NCI-H82 treated with DMSO at 0.1 percent for 48 hours (cell line): ENCODE results near the gene MAT2B.

Experiments
- DNase-seq: peaks from one replicate; lab custom pipeline; 2025; ENCODE audit not compliant: unreplicated experiment; lab: John Stamatoyannopoulos, UW

Gene MAT2B

DNA sequence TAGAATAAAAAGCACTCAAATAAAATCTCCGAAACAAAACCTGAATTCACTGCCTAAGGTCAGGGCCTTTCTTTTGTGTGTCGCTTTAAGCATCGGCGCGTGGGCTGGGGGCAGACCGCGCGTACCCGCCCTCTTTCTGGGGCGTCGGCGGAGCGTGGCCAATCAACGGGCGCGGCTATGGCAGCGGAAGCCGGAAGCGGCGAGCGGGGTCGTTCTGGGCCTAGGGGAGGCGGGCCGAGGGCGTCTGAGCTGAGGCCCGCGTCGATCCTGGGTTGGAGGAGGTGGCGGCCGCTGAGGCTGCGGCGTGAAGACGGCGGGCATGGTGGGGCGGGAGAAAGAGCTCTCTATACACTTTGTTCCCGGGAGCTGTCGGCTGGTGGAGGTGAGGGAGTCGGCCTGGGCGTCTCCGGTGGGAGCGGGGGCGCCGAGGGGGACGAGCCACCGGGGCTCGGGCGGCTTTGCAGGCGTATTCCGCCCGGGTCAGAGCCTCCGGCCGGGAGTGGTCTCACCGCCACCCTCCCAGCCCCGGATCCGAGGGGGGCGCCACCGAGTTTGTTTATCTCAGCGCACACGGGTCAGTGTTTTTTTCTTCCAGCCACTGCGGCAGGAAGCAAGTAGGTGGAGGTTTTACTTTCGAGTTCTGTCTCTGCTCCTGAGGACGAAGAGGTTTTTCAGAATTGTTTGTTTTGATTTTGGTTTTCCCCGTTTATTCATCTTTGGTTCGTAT is at the start of gene MAT2B:
Gene MAT2B, plus strand, starts transcription at position 252 of the 727 bp plus-strand sequence. Its CDS starts 68 bp downstream, at position 320.
- peak; percentile 80 for DNase-seq

DNA sequence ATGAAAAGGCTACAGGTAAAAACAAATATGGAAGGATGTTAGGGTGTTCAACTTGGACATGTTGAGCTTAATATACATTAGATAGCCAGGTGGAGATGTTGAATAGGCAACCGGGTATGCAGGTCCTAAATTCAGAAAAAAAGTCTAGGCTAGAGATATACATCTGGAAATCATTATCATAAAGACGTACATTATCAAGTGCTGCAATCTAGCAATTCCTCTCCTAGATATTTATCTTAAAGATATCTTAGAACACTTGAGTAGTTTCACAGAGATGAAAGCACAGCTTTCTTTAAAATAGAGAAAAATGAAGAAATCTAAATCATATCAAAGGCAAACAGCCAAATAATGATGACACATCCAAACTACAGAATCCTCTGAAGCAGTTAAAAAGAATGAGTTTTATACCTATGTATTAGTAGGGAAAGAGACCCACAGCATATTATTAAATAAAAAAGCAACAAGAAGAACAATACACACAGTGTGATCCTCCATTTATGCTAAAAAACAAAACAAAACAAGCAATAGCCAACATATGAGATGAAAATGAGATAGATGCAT is 49.3 kb upstream of the MAT2B start:
- DNase-seq, result no peak

DNA sequence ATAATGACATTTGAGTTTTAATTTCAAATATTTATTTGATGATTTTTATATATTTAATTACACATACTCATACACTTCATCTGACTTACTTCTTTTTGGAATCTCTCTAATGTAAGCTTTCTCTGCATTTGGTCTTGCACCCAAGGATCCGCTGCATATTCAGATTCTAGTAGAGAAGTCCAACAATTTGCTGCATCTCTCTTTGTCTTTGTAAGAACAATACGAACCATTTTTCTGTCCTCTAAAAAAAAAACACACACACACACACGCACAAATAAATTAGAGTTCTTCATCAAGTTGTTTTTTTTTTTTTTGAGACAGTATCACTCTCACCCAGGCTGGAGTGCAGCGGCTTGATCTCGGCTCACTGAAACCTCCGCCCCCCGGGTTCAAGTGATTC is 48.6 kb upstream of the MAT2B start:
- no peak for DNase-seq

DNA sequence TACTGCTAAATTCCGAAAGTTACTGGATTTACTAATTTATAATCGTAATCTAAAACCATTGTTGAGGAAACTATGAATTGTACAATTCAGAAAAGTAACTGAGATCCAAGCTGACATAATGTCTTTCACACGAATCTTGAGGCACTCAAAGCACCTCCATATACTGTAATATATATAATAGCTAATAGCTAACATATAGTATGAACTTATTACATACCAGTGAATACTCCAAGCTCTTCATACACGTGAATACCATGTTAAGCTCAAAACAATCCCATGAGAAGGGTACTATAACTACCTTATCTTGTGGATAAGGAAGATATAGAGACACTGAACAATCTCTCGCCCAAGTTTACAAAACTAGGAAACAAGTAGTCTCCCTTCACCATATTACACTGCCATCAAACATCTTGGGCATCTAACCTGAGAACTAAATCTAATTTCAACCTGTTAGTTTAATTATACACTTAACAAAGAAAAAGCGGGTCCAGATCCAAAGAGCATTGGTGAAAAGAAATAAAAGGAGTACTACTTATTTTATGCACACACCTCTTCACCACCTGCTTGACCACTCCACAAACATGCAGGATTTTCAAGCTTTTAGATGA is 46.5 kb upstream of the MAT2B start:
- no peak for DNase-seq

DNA sequence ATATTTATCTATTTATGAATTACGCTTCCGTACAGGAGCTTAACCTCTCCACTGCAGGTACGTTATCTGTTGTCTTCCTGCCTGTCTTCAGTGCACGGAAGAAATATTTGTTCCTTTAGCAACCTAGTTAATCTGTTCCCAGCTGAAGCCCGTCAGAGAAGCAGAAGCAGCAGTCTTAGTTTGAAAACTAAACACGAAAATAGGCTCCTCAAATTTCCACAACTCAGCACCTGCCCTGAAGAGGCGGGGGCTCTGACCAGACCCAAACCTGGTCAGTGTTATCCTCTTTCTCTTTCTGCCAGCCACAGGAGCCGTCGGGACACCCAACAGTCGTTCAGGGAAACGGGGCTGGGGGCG is 46.0 kb upstream of the MAT2B start:
- DNase-seq, result no peak

DNA sequence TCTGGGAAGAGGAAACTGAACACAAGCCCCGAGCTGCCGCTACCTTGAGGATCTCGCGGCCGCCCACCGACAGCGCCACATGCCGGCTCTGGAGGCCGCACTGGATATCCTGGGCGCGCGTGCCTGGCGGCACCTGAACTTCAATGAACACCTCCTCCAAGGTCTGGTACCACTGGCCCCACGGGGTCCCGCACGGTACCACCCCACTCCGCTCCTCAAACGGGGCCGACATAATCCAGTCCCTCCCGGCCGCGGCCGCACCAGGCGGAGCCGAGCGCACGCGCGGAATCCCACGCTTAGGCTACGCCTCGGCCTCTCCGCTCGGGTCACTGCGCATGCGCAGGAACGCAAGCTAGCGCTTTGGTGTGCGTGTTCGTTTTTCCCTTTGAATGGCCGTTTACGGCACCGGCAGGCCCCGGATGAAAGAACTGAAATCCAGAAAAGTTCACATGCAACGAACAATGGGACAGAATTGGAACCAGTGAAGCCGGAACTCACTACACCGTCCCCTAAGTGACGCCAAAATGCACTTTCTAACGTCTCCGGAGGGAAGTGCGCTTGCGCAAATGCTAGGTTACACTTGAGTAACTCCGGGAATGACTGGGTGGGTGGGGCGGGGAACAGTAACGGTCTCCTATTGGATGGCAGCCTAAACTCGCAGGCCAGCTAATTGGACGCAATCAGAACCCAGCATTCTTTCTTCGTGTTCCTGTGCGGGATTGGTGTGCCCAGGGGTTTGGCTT is 45.4 kb upstream of the MAT2B start, which contains the start of gene NUDCD2:
Gene NUDCD2, minus strand, starts transcription at position 284 of the 743 bp plus-strand sequence. Its CDS starts 52 bp downstream, at position 232.
- DNase-seq, result peak; percentile 91

DNA sequence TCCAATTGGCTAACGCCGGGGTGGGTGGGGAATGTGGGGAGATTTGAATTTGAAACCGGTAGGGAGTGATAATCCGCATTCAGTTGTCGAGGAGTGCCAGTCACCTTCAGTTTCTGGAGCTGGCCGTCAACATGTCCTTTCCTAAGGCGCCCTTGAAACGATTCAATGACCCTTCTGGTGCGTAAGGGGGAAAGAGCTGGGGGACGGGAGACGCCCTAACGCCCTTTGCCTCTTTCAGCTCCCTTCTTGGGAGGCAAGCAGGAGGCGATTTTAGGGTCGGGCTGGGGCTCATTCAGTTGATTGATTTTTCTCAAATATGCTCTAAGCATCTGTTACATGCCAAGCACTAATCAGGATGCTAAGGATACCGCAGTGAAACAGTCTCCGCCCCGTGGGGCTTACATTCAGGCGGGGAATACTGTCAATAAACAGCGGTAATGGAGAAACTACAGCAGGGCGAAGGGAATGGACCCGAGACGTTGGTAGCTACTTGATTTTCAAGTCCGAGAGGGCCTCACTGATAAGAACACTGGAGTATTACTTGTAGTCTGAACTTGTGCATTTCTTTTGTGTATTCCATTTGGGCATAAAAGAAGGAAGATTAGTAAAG is 44.8 kb upstream of the MAT2B start, which contains the start of gene HMMR:
Gene HMMR, plus strand, starts transcription at position 71 of the 610 bp plus-strand sequence. Its CDS starts 61 bp downstream, at position 132.
- peak; percentile 49 for DNase-seq

DNA sequence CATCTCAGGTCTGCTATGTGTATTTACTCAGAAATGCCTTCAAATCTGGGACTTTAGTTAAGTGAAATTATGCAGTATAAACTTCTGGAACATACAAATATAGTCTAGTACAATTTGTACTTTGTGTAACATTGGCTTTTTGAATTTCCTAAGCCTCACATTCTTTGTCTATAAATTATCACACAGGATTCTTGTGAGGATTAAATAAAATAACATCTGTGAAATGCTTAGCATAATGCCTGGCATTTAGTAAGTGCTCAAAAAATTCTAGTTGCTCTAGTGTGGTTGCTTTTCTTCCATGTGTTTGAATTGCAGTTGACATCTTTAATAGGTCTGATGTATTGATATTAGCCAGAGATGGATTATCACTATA is 42.4 kb upstream of the MAT2B start:
- no peak for DNase-seq

DNA sequence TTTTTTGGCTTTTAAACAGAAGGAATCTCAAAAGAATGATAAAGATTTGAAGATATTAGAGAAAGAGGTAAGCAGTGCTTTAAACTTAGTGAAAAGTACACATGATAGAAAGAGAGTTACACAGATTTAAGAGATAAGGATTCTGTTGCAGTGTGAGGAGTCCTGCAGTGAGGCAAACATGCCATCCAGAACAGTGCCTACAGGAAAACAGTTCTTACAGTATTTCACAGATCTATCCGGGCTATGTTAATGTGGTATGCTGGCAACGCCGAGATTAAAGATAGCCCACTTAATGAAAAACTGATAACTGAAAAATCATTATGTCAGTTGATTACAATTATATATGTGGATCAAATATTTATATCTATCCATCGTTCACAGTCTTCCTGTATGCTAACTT is 37.7 kb upstream of the MAT2B start:
- DNase-seq, result no peak

DNA sequence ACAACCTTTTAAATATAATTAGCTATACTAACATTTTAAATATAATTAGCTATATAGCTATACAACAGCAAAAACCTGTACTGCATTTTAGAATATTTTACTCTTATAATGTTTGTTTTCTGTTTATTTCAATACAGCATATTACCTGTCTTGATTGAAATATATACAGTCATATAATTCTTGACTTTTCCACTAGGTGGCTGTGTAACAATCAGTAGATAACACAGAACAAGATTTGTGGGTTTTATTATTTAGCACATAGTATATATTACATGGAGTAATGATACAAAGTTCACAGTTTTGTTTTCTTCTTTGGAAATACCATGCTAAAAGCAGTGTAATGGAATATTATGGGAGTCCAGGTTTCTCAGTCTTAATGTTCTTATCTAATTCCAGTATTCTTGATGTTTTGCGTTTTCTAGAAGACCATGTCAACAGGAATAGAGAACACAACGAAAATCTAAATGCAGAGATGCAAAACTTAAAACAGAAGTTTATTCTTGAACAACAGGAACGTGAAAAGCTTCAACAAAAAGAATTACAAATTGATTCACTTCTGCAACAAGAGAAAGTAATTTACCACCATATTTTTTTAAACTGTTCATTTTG is 31.7 kb upstream of the MAT2B start:
- no peak for DNase-seq

DNA sequence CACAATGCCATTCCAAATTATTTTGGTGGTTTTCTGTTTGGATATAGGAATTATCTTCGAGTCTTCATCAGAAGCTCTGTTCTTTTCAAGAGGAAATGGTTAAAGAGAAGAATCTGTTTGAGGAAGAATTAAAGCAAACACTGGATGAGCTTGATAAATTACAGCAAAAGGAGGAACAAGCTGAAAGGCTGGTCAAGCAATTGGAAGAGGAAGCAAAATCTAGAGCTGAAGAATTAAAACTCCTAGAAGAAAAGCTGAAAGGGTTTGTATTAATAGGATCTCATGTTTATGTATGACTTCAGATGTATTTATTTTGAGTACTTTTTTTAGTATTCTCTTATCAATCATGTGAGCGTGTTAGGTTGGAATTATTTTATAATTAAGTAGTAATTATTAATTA is 30.0 kb upstream of the MAT2B start:
- no peak for DNase-seq

DNA sequence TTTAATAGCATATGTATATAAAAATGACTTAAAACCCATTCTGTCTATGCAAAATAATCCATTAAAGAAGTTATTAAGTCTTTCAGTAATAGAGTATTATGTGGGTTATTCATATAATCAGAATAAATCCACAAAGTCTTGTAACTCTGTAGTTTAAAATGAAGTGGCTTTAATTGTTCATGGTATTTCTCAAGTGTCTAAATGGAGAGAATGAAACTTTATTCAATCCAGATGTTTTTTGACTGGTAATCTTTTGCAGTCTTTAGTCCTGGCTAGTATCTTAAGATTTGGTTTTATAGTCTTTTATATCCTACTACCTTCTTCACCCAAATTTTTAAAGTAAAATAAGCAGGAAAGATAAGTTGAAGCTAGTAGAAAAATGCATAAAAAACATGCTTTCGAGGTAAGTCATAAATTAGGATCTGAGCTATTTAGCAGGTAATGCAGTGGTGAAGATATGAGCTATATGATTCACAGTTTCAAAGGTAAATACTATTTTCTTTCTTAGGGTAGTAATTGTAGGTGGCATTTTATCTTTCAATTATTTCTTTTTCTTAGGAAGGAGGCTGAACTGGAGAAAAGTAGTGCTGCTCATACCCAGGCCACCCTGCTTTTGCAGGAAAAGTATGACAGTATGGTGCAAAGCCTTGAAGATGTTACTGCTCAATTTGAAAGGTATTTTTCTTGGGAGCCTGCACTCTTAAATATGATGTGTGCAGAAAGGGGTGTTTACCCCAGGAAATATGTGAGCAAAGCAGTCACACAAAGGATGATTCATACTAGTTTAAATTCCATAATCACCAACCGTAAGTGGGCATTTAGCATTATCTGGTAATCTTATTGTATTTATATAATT is 27.1 kb upstream of the MAT2B start:
- DNase-seq, result no peak

DNA sequence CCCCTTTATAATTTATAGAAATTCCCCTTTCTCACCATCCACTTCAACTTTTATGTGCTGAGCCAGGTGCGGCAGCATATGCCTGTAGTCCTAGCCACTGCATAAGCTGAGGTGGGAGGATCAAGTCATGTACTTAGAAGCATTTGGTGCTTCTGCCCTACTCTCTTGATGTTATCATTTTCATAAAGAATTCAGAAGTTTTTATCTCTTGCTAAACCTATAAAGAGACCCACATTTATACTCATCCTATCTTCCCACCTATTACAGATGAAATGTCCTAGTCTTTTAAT is 26.5 kb upstream of the MAT2B start:
- DNase-seq, result no peak

DNA sequence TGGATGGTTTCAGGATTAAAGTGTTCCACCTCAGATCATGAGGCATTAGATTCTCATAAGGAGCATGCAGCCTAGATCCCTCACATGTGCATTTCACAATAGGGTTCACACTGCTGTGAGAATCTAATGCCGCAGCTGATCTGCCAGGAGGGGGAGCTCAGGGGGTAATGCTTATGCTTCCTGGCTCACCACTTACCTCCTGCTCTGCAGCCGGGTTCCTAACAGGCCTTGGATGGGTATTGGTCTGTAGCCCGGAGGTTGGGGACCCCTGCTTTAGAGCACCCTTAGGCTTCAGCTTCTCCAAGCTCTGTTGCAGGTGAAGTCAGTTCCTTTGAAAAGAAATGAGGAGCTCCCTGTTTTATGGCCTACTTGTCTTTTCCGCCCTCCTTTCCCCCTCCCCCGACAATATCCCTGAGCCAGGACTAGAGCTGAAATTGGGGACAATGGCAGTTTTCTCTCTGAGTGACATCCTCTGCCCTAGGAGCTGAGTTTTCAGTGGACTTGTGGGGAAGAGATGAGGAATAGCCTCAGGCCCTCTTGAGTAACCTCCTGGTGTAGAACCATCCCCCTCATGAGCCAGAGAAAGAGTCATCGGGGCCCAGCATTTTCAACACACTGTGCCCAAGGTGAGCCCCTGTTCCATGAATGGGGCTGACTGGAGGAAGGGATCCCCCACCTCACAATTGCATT is 16.2 kb upstream of the MAT2B start:
- no peak for DNase-seq

DNA sequence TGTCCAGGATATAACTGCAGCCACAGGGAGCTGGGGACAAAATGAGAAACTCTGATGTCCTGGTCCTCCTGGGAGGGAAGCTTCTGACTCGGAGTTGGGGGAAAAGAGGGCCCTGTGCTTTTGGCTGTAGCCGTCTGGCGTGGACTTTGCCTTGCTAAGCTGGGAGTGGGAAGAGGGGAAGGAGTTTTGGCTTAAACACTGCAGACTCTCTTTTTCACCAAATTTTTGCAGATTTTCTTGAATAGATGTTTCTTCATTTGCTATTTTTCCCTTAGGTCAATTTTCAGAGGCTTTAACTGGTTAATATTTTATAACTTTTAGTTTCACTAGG is 15.7 kb upstream of the MAT2B start:
- DNase-seq, result no peak

DNA sequence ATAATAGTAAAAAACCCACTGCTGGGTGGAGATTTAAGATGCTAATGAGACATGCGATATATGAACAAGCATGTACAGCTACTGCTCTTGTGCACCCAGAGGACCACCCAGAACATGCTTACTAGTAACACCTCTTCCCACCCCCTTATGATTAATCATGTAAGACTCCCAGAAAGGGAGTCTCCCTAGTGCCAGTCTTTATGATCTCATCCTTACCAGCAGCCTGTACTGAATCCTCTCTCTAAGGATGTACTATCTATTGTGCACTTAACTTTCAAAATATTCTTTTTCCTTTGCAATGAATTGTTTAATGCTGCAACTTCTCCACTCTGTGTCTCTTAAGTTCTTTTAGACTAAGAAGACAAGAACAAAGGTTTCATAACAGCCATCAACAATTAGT is 9.1 kb upstream of the MAT2B start:
- DNase-seq, result no peak

DNA sequence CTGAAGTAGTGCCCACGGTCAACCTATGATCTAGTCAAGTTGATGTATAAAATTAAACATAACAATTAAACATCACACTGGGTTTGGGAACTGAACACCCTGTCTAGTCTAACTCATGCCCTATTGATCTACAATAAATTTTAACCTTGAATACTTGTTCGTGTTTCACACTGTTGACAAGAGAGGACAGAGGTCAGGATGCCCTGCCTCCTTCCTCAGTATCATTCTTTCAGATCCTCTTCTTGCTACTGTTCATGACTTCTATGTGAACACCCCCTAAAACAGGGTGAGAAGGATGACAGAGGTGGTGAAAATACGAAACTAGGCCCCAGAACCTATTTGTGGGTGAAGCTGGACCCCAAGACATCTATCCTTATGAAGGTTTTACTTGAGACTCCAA is 8.1 kb upstream of the MAT2B start:
- no peak for DNase-seq

DNA sequence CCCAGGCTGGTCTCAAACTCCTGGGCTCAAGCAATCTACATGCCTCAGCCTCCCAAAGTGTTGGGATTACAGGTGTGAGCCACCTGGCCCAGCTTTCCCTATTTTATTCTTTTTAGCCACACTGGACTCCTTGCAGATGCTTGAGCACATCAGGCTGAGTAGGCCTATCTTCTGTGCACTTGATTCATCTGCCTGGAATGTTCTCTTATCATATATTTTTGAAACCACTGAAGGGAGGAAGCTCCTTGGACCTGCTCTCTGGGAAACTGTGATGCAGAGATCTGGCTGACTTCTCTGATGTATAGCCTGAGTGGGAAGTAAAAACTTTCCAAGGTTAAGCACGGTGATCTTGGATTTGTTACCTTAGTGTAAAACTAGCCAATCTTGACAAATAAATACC is 6.5 kb upstream of the MAT2B start:
- DNase-seq, result no peak

DNA sequence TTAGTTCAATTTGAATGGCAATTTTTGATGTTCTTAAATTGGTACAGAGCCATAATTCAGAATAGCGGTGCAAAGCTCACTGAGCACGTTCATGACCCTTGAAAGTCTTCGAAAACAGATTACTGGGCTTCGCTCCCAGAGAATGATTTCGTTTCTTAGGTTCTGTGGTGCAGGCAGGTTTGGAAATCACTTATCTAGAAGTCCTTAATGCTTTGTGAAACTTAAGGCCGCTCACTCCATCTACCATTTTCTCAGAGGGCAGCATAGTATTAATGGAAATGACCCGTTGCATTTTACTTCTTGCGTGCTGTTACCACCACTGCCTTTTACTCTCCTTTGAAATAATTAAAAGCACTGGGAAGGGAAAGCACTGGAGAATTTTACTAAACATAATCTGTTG is 2.9 kb upstream of the MAT2B start:
- DNase-seq, result no peak
